ENCODE data around the gene ZC2HC1C. TPM values are rescaled to one million over a fixed set of nuclear protein-coding genes. Genes with fewer than 3 reads are reported as not detected.
A peak's percentile ranks its signal among the peaks of the same experiment; 100 is the strongest.

The ZC2HC1C gene
- total and polyA plus RNA-seq, 9 of the 15 experiments (the other 6 are each of a cell fraction or from before 2014, with no cell fraction given), result 6.3 to 9.2 (median 7.7) TPM

GRCh38 chr14:75025082-75025481 is 44.4 kb upstream of the ZC2HC1C start (continued):
- TF ChIP-seq SMARCC2 (IDR thresholded peaks at IDR 0.05; ENCODE audit: low read depth) (peak; percentile 81; the same call in 1 of the 2 replicates), FOSL1 (tag; conservative IDR thresholded peaks at IDR 0.05) (peak; percentile 89), HCFC1 (IDR thresholded peaks at IDR 0.05; ENCODE audit: low read depth, low read length) (no peak), ZNF174 (CRISPR knock-in tag; IDR thresholded peaks at IDR 0.05) (no peak), CCNT2 (IDR thresholded peaks at IDR 0.05; ENCODE audit: borderline replicate concordance, extremely low read depth, insufficient read length, low read depth, low read length) (peak; percentile 14), POLR2B (IDR thresholded peaks at IDR 0.05; ENCODE audit: low read depth, partially characterized antibody) (peak; percentile 28), ZNF589 (CRISPR knock-in tag; IDR thresholded peaks at IDR 0.05; ENCODE audit: low read depth) (peak; percentile 67; the same call in 1 of the 2 replicates), E2F8 (IDR thresholded peaks at IDR 0.05; ENCODE audit: low read depth, partially characterized antibody) (peak; percentile 31), ARNT (IDR thresholded peaks at IDR 0.05) (peak in 1 of 2 experiments; percentile 36; a peak in 1 of 4 replicates), ZBTB2 (IDR thresholded peaks at IDR 0.05) (peak; percentile 42; the same call in 1 of the 2 replicates), ETV5 (CRISPR knock-in tag; IDR thresholded peaks at IDR 0.05; ENCODE audit: low read depth) (peak; percentile 69), CXXC5 (CRISPR knock-in tag; IDR thresholded peaks at IDR 0.05) (peak; percentile 69), CTBP1 (IDR thresholded peaks at IDR 0.05; ENCODE audit: borderline replicate concordance) (peak; percentile 49; the same call in 1 of the 2 replicates)

All from K562 (cell line).